HTR-8/SVneo (cell line): ENCODE data around the gene CACNA2D3.

Experiments
- DNase-seq: peaks from one replicate; pipeline ENCODE4 v3.0.0; 2011; ENCODE audit warnings: low spot score, mixed read lengths; ENCODE audit not compliant: insufficient read length
- FAIRE-seq: peaks from 2 replicates; lab custom pipeline; 2011; peaks lifted over from hg19 to GRCh38; lab: Jason Lieb, UNC

Gene CACNA2D3

DNA sequence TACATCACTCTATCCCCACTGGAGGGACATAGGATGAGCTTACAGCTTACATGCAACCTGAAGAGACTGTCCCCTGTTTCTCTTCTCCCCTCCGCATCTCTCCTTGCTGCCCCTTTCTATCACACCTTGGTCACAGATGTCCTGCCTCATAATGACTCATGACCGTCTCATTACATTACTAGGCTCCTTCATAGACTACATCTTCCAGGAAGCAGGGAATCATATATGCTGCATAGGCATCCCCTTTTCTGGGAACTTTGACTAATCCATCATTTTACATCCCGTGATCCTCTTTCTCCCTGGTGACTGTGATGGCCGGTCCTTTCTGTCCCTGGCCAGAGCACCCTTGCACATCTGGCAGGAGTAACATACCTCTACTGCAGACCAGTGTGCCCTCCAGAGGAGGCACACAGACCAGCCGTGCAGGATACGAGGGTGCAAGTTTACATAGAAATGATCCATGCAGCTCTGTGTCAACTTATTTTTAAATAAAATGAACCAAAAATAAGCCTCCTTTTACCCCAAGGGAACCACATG, 188.9 kb downstream of the CACNA2D3 start:
- FAIRE-seq (no peak), DNase-seq (no peak)

DNA sequence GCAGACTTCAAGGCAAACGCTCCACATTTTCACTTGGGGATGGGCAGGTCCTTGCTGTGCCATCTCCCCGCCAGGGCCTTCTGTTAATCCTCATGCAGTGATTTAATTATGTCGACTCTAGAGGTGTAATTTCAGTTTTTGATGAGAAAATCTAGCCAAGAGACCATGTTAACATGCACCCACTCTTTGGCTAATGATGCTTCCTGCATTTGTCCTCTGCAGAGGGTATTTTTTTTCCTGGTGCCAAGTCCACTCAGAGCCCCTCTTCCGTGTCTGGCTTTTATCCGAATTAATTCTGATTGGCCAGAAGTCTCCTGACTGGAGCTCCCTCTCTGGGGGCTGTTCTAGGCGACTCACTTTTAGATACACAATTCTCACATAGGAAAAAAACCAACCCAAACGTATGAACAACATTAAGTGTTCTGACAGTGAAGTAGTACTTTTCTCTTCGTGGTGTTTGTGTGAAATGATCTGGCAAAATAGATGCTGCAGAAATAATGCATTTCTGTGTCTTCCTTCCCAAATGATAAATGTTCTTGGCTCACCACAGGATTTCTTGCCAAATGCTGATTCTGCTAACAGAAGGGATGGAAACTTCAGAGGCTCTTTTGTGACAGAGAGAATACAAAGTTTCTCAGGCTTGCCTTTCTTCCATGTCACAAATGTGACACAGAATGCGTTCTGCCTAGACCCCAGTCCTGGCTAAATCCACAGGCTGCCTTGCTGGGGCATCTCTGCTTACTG, 190.0 kb downstream of the CACNA2D3 start:
- DNase-seq, result no peak
- no peak for FAIRE-seq

DNA sequence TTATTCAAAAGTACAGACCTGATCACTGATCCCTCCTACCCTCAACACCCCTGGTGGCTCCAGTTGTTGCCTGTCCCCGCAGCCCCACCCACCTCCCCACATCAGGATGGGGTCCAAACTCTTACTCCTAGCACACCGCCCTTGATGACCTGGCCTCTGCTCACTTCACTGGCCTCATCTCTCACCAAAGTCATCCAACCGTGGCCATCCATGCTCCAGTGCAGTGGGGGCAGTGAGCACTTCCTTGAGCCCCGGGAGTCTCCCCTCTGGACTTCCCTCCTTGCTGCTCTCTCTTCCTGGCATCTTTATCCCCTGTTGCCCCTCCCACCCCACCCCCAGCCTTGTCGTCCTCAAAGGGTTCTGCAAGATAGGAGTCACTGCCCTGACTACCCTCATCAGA, 191.1 kb downstream of the CACNA2D3 start:
- FAIRE-seq (no peak), DNase-seq (no peak)

DNA sequence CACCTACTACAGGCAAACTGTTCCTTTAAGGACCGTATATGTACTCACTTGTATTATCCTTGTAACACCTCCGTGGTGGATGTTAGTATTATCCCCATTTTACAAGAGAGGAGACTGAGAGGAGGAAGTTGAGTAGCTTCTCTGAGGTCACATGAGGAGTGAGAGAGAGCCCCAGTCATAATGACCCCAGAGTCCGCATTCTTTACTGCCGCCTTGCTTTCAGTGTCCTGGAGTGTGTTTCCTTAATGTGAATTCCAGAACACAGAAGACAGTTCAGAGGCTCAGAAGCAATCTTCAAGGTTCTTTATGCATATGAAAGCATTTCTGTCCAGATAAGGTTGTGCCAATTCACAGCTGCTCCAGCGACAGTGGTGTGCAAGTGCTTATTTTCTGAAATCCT, 199.2 kb downstream of the CACNA2D3 start:
- FAIRE-seq (no peak), DNase-seq (no peak)

DNA sequence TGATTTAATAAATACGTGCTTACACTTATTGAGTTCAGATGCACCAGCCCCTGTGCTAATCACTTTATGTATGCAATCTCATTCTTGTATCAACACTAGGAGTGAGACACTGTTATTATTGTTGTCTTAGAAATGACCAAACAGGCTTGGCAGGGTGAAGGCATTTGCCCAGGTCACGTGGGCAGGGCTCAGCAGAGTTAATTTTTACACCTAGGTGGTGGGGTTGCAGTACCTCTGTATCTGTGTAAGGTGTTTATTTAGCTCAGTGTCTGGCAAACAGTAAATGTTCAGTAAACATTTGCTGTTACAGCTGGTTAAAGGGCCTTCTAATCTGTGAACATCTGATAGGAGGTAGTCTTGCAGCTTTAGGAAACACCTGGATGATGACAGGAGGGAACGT, 200.0 kb downstream of the CACNA2D3 start:
- FAIRE-seq, result no peak

DNA sequence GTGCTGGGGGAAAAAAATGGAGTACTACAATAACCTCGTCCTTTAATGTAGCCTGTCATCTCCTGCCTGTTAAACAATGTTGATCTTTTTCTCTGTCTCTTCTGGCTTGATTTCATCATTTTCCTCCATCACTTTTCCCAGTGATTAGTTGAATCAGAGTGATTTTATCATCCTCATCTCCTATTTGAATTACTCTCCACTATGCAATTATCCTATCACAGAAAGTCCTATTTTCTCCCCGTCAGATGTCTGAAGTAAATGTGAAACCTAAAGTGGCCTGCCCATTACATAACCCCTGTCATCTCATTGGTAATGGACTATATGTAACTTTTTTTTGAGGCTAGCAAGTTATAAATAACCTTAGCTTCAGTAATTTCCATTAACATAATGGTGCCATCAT, 201.8 kb downstream of the CACNA2D3 start:
- DNase-seq (no peak), FAIRE-seq (no peak)

More for the DNA sequence above, 200.0 kb downstream of the CACNA2D3 start:
- no peak for DNase-seq

DNA sequence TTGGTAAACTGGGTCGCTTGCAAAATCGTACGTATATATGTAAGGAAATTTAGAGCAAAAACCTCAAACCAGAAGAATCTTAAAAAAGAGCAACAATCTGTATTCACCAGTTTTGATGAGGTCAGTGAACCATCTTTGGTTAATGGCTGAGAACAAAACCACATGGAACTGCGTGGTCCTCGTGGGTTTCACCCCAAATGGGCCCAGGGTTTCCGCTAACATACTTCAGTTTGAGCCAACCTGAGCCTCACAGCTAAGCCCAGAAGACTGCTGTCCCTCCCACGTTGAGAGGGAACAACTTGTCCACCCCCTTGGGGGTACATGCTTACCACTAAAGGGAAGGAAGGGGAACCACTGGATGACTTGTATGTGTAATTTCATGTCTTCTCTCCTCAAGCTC, 204.6 kb downstream of the CACNA2D3 start:
- FAIRE-seq (no peak), DNase-seq (no peak)

DNA sequence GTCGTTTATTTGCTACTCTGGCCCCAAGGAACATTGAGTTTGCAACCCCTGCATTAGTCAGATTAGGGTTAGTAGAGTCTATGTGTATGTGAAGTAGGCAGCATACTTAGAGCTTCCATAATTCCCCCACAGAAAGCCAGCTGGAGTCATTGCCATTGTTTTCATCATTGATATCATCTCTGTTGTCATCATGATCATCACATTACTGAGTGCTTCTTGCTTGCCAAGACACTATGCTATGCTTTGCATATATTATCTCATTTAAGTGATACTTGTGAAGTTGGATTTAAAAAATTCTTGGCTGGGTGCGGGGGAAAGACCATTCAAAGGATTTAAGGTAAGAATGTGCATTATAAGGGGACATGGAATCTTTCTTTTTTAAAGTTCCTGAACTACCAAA, 209.0 kb downstream of the CACNA2D3 start:
- DNase-seq (no peak), FAIRE-seq (no peak)

DNA sequence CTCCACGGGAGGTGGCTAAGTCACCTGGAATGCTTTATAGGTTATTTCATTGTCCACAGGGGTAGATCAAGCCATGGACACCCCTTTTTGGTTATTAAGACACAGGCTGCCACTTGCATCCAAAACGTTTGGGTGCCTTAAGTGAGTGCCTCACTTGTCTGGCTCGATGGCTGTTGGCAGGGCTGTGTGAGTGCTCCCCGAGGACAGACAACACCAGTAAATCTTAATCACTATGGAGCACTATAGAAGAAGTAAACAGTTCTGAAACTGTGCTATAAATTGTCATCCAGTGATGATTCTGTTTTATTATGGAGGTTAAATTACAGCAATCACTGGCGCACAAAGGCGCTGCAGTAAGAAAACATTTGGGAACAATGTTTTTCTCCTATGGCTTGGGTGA, 215.5 kb downstream of the CACNA2D3 start:
- DNase-seq (no peak), FAIRE-seq (no peak)

DNA sequence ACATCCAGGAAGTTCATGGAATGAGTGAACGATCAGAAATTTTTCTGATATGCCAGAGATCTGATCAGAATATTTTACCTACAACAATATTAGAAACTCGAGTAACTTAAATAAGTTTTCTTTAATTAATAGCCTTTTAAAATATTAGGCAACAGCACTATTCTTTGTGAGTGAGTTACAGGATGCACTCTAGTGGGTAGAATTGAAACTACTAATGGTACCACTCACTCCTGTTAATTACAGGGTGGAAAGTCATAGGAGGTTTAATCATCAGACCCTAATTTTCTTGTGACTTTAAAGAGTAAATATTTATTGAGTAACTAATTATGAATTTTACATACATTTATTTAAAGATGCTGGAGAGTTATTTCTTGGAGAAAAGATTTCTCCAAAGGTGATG, 217.3 kb downstream of the CACNA2D3 start:
- no peak for DNase-seq
- no peak for FAIRE-seq

DNA sequence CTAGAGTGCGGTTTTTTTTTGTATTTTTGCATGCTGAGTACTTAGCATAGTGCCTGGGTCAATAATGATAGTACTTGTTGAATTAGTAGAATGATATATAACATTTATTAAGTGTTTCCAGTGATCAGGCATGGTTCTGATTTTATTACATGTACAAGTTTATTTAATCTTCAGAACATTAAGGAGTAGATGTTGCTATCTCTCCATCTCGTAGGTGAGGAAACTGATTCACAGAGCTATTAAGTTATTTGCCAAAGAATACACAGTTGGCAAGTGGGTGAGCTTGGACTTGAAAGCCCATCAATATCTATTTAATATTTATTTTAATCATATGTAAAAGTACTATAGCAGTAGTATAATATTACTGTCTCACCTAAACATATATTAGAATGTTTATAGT, 219.5 kb downstream of the CACNA2D3 start:
- FAIRE-seq, result no peak
- DNase-seq, result no peak

DNA sequence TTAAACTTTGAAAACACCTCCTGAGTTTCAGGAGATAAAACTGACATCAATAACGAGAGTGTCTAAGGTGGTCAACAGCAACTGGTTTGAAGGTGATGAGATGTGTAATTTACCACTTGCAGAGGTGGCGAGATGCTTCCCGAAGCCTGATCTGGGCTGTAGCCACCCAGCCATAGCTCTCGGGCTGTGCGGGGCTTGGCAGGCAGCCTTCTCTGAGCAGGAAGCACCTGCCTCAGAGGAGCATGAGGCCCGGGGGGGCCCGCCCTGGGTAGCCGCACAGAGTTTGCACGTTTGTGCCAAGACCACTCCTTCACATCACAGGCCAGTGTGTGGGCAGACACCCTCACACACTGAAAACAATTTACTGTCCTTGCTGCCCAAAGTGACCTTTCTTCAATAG, 220.3 kb downstream of the CACNA2D3 start:
- DNase-seq (no peak), FAIRE-seq (no peak)

DNA sequence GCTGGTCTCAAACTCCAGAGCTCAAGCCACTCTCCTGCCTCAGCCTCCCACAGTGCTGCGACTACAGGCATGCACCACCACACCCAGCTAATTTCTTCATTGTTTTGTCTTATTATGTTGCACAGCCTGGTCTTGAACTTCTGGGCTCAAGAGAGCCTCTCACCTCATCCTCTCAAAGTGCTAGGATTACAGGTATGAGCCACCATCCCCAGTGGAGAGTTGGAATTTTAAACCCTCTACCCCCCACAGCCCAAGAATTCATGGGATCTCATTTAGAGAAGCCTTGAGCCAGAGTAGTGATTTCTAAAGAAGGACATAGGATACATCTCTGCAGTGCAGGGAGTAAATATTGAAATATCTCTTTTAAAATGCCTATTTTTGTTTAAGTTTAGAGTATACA, 221.1 kb downstream of the CACNA2D3 start:
- DNase-seq, result no peak
- FAIRE-seq, result no peak

DNA sequence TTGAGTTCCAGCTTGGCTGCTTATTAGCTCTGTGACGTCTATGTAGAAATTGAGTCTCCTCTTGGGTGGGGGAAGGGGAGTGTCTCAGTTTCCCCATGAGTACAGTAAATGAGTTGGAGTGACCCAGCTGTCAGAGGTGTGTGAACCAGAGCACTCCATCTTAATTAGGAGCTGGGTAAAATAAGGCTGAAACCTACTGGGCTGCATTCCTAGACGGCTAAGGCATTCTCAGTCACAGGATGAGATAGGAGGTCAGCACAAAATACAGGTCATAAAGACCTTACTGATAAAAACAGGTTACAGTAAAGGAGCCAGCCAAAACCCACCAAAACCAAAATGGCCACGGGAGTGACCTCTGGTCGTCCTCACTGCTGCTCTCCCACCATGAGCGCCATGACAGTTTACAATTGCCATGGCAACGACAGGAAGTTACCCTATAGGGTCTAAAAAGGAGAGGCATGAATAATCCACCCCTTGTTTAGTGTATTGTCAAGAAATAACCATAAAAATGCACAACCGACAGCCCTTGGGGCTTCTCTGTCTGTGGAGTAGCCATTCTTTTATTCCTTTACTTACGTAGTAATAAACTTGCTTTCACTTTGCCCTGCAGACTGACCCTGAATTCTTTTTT, 222.4 kb downstream of the CACNA2D3 start:
- DNase-seq (no peak), FAIRE-seq (no peak)

DNA sequence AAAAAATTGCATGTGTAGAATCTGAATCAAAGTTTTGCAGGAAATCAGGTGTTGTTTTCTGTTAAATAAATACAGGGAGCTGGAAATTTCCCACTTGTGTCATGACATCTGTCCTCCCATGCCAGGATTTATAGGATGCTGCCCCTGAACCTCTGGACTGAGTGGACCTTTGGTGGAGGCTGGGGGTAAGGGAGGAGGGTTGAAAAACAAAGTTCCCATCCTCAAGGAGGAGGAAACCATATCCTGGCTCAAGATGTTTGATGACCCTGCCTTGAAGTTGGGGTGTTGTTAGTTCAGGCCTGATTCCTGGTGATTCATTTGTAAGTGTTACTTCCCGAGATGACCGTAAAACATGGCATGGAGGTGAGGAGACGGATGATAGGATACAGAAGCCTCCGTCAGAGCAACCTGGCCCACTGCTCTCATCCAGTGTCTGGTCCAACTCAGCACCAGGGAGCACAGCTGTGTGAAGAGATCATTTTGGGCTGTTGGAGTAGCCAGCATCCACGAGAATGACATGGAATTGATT, 223.6 kb downstream of the CACNA2D3 start:
- FAIRE-seq, result no peak

DNA sequence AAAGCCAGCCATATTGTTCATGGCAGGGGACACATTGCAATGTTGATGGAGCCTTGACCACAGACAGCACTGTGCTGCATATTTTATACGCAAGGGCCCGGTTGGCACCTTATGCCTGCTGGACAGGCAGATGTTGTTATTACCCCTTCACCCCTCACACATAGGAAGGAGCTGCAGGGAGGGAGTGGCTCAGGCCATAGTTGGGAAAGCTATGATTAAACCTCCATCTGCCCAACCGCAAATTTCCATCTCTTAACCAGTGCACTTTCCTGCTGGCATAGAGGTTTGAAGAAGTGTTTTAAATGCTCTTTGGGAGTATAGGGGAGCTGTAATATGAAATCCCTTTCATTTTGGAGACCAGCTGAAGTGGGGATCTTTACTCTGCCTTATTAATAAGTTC, 224.7 kb downstream of the CACNA2D3 start:
- no peak for DNase-seq
- no peak for FAIRE-seq

More for the DNA sequence above, 223.6 kb downstream of the CACNA2D3 start:
- no peak for DNase-seq

DNA sequence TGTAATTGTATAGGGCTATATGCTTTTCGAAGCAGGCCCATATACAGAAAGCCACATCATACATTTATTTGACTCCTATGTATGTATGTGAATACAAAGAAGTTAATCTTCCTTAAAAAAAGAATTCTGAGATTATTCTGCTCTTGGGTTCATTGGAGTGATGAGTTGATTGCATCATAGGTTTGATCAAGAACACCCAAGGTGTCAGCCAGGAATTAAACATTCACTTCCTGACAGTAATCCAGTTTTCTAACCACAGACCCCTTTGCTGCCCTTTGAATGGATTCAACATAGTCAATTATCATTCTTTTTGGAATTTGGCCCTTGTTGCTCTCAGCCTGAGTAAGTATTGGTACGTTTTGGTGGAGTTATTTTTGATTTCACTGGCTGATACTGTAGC, 225.6 kb downstream of the CACNA2D3 start:
- DNase-seq (no peak), FAIRE-seq (no peak)

DNA sequence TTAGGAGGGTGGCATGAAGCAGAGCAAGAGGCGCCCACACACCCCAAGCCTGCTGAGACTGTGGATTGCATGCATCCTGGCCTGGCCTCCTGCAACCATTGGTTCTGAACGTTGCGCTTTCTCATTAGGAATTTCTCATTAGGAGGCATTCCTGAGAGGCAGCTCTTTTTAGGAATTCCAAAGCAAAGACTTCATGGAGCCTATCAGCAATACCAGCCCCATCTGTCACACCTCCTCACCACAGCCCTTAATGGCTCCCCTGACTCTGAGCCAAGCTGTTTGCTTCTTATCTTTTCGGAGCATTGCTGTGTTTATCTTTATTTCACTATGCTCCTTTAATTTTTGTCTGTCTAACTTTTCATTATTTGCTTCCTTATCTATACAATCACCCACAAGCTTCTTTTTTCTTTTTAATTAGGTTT, 226.9 kb downstream of the CACNA2D3 start:
- no peak for FAIRE-seq

DNA sequence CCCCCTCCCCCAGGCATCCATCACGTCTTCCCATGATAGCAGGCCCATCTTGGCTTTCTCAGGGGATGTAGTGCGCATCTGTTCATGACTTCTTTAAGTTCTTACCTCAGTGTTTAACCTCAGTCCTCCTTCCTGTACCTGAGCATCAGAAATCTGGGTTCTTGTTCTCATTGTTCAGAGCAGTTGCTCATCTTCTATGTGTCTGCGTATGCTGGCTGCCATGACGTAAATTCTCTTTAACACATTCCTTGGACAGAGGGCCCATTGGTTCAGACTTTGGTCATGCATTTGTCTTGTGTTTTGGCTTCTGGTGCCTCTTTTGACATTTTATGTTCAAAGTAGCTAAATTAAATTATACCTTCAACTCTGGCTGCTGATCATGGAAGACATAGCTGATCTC, 227.3 kb downstream of the CACNA2D3 start:
- FAIRE-seq (no peak), DNase-seq (no peak)

More for the DNA sequence above, 226.9 kb downstream of the CACNA2D3 start:
- DNase-seq, result no peak

DNA sequence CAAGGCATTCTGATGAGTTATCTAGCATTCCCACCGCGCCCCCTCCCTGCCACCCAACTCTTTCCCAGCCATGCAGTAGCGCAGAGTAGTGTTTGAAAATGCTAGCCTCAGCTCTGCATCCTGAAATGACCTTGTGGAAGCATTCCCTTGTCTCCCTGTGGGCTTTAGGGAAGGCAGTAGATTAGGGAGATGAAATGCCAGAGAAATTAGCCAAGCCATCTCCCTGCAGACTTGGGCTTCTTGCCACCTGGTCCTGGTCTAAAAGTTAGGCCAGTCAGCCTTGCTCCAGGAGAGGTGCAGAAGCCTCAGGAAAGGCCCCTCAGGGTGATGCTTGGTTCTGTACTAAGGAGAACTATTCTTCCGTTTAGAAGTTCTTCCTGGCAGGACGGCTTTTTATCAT, 231.2 kb downstream of the CACNA2D3 start:
- no peak for DNase-seq
- FAIRE-seq, result no peak

DNA sequence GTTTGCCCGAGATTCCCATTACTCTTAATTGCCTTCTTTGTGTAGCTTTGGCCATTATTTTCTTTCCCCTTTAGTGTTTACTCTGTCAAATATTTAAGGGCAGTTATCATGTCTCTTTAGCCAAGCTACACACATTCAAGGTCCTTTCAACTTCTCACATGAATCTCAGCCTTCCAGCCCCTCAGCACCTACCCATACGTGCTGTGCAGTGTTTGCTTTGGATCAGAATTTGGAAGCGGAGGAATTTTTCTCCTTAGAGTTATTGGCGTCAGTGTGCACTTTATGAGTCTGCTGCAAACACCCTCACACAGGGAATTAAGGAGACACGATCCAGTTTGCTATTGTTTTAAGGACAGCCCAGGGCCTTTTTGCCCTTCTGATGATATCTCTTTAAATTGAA, 231.6 kb downstream of the CACNA2D3 start:
- FAIRE-seq, result no peak
- DNase-seq, result no peak
